Osteoblast (primary cell): ENCODE measurements around the gene CAND2. TPM values are rescaled to one million over a fixed set of nuclear protein-coding genes. Genes with fewer than 3 reads are reported as not detected.

ENCODE experiments used
- DNase-seq: peaks from one replicate; pipeline ENCODE4 v3.0.0; 2011; ENCODE audit warnings: low spot score, mixed read lengths; ENCODE audit not compliant: insufficient read length; ENCODE audit errors: missing footprints
- H2AFZ ChIP-seq: 2 replicates; pipeline ENCODE4 v1.6.0; 2011; ENCODE audit warnings: mild to moderate bottlenecking, low read length
- H3K27ac ChIP-seq: 2 replicates; pipeline ENCODE4 v1.5.1; 2011; ENCODE audit warnings: mild to moderate bottlenecking, low read depth, low read length, moderate library complexity
- H3K27me3 ChIP-seq: 2 replicates; pipeline ENCODE4 v1.6.0; 2012; ENCODE audit warnings: mild to moderate bottlenecking, control low read depth, inconsistent platforms, low read length, moderate library complexity; ENCODE audit not compliant: insufficient read depth
- H3K36me3 ChIP-seq: 2 replicates; pipeline ENCODE4 v1.5.1; 2011; ENCODE audit warnings: mild to moderate bottlenecking, low read length, control low read depth, moderate library complexity; ENCODE audit not compliant: insufficient read depth
- H3K4me1 ChIP-seq: 2 replicates; pipeline ENCODE4 v1.5.1; 2011; ENCODE audit warnings: mild to moderate bottlenecking, low read length, control low read depth, moderate library complexity; ENCODE audit not compliant: insufficient read depth
- H3K4me2 ChIP-seq: 2 replicates; pipeline ENCODE4 v1.6.0; 2011; ENCODE audit warnings: mild to moderate bottlenecking, low read length; ENCODE audit not compliant: insufficient read depth
- H3K4me3 ChIP-seq: fragments of 200-600 bp; sonication (generic); 3 replicates; pipeline ENCODE4 v1.5.1; 2012; ENCODE audit warnings: mild to moderate bottlenecking, low read length, inconsistent platforms; ENCODE audit not compliant: insufficient read depth
- H3K79me2 ChIP-seq: 2 replicates; pipeline ENCODE4 v1.6.0; 2012; ENCODE audit warnings: mild to moderate bottlenecking, low read length, control low read depth, inconsistent platforms; ENCODE audit not compliant: insufficient read depth
- H3K9me3 ChIP-seq: 2 replicates; pipeline ENCODE4 v1.5.1; 2011; ENCODE audit warnings: low read depth, low read length, control low read depth
- H4K20me1 ChIP-seq: 2 replicates; pipeline ENCODE4 v1.6.0; 2012; ENCODE audit warnings: mild to moderate bottlenecking, low read length, control low read depth; ENCODE audit not compliant: insufficient read depth
- total RNA-seq: library from RNA; depleted of rRNA; stranded (reverse); fragments of >200 nt; gene quantifications from 2 replicates; pipeline ENCODE4 v1.2.3, GENCODE V29; 2012
- TF ChIP-seq, protein P1 (sequence below): IDR thresholded peaks from 2 replicates; pipeline ENCODE4 v1.5.1; 2011; ENCODE audit warnings: mild to moderate bottlenecking, low read depth, low read length, moderate library complexity; ENCODE audit errors: extremely low read depth

The CAND2 gene
- total RNA-seq, 1 donor, result 1.4 TPM

GRCh38 chr3:12758025-12758781, 38.3 kb upstream of the CAND2 start:
- Histone ChIP-seq H3K27me3 (no peaks in the 10 kb centered on the region), H3K4me1 (peaks cover 14% of the 10 kb centered on the region), H3K4me3 (no peak overlapping the region), H2AFZ (peak overlapping the region; percentile 83), H3K36me3 (no peaks in the 10 kb centered on the region), H3K27ac (peak overlapping the region; percentile 24), H3K9me3 (no peaks in the 10 kb centered on the region), H3K79me2 (no peaks in the 10 kb centered on the region), H4K20me1 (no peaks in the 10 kb centered on the region), H3K4me2 (peak overlapping the region; percentile 51)
- peak; percentile 91 for DNase-seq
- TF ChIP-seq, protein P1, sequence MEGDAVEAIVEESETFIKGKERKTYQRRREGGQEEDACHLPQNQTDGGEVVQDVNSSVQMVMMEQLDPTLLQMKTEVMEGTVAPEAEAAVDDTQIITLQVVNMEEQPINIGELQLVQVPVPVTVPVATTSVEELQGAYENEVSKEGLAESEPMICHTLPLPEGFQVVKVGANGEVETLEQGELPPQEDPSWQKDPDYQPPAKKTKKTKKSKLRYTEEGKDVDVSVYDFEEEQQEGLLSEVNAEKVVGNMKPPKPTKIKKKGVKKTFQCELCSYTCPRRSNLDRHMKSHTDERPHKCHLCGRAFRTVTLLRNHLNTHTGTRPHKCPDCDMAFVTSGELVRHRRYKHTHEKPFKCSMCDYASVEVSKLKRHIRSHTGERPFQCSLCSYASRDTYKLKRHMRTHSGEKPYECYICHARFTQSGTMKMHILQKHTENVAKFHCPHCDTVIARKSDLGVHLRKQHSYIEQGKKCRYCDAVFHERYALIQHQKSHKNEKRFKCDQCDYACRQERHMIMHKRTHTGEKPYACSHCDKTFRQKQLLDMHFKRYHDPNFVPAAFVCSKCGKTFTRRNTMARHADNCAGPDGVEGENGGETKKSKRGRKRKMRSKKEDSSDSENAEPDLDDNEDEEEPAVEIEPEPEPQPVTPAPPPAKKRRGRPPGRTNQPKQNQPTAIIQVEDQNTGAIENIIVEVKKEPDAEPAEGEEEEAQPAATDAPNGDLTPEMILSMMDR, result no peak

DNA sequence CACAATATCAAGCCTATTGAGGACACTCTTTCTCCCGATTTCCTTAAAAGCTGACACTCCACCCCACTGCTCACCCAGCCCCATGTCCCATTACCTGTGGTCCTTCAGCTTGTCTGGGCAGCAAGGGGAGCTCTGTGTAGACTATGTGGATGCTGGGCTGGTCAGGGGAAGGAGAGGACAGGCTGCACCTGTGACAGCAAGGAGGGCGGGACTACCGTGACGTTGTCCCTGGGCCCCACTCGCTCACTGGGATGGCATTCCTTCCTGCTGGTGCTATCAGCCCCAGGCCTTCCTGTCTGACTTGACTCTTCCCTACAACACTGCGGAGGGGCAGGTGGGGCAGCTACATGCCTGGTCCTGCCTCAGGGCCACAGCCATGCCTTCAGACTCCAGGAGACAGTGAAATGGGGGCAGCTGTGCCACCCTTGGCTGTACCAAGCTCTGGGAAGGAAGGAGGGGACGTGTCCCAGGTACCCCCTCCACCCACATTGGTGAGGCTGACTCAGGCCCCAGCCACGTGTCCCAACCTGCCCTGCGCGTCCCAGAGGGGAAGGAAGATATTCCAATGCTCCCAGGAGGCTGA, 37.3 kb upstream of the CAND2 start, which contains the start of gene TMEM40:
Gene TMEM40 (minus strand): TSS at position 163 of the 583 bp plus-strand sequence. CDS start 9,427 bp downstream, outside the sequence.
- no peaks in the 10 kb centered on the region for H4K20me1 ChIP-seq
- no peaks in the 10 kb centered on the region for H3K27me3 ChIP-seq
- TF ChIP-seq, protein P1, result no peak
- peak within 1 kb of the TSS; percentile 51 for H3K4me2 ChIP-seq
- peak within 1 kb of the TSS; percentile 83 for H2AFZ ChIP-seq
- H3K79me2 ChIP-seq, result no peaks in the 10 kb centered on the region
- no peak within 1 kb of the TSS for H3K4me3 ChIP-seq
- no peaks in the 10 kb centered on the region for H3K9me3 ChIP-seq
- H3K27ac ChIP-seq, result peak within 1 kb of the TSS; percentile 24
- no peaks in the 10 kb centered on the region for H3K36me3 ChIP-seq
- peaks cover 18% of the 10 kb centered on the region for H3K4me1 ChIP-seq
- no peak for DNase-seq

- Histone ChIP-seq H3K4me2 (no peak overlapping the region), H3K27ac (no peak overlapping the region), H3K27me3 (no peaks in the 10 kb centered on the region), H3K4me1 (peaks cover 18% of the 10 kb centered on the region), H4K20me1 (no peaks in the 10 kb centered on the region), H3K9me3 (no peaks in the 10 kb centered on the region), H3K79me2 (no peaks in the 10 kb centered on the region), H2AFZ (no peak overlapping the region), H3K36me3 (no peaks in the 10 kb centered on the region), H3K4me3 (no peak overlapping the region)
- no peak for DNase-seq
- TF ChIP-seq, protein P1, result no peak
Observed at GRCh38 chr3:12759693-12760565, 36.6 kb upstream of the CAND2 start.
